ENCODE measurements around the gene NUDCD3.
A peak's percentile ranks its signal among the peaks of the same experiment; 100 is the strongest.

NUDCD3 gene

DNA sequence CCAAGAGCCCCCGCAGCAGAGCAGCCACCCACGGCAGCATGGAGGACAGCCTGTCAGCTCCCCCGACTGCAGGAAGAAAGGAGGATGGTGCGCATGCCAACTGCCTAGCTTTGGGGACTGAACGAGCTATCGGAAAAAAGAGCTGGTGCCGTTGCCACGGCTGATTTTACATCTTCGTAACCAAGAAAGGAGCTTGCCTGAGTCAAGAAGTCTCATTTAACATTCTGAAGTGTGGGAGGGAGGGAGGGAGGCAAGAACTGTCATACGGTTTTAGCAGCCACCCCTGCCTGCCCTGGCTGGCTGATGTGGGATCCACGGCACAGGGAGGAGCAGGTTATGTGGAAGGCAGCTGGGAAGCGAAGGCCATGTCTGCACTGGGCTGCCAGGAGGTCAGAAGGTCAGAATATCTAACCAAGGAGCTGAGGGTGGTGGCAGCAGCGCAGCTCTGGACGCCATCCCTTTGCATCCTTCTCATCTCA is 90.4 kb downstream of the NUDCD3 start:
- DNase-seq (ENCODE audit: low spot score), result no peak

DNA sequence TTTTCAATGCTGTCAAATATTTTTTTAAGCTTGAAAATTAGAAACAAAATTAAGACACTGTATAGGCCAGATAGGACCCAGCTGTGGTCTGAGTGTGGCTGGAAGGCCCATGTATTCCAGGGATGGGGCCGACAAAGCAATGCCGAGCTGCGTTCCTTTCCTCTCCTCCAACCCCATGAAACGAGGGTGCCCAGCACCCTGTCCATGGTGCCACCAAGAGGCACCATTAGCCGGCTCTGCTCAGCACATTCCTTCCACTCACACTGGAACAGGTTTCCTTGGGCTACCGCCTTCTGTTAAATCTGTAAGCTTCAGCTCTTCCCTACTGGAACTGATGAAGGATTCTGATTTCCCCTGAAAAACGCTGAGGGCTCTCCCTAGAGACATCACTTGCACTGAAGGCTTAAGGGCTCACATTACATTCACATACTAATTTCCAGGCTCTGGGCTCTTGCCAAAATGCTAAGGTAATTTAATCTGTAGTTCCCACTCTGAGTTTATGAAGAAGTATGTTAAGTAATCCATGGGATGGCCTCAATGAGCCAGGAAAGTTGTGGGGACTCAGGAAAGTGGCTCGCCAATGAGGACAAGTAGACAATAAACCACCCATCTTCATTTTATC is 91.4 kb downstream of the NUDCD3 start:
- no peak for DNase-seq (ENCODE audit: low spot score)

DNA sequence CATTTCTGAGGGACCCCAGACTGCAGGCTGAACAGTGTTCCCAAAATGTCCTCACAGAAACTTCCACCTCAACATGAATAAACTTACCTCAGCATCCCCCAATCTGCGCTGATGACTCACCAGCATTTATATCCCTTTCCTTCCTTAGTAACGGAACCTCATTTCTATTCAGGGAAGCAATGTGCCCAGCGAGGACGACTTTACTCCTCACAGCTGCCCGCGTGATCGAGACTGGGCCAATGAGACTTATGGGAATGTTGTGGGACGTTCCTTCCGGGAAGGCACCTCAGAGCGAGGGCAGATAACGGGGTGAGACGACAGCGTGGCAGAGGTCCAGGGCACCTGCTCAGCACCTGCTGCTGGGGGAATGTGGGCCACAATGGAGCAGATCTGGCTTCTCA is 91.9 kb downstream of the NUDCD3 start:
- DNase-seq (ENCODE audit: low spot score), result no peak

DNA sequence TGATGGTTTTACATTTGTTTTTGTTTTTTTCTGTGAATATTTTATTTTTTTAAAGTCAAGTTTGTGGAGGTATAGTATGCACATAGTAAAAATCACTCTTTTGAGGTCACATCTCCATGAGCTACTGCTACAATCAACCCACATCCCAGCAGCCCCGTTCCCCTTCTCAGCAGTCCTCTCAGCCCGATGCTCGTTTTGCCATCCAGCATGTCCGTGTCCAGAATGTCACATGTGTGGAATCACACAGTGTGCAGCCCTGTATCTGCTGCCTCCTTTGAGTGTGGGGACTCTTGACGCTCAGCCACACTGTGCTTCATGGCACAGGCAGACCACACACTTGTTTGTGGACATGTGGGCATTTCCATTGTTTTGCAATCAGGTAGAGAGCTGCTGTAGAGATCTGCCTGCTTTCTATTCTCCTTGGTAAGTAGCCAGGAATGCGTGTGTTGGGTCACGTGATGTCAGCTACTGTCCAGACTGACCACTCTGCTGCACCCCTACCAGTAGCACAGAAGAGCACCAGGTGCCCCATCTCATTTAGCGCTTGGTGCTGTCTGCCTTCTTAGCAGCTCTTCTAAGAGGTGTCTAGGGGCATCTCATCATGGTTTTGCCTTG is 93.4 kb downstream of the NUDCD3 start:
- DNase-seq (ENCODE audit: low spot score), result peak; percentile 58

DNA sequence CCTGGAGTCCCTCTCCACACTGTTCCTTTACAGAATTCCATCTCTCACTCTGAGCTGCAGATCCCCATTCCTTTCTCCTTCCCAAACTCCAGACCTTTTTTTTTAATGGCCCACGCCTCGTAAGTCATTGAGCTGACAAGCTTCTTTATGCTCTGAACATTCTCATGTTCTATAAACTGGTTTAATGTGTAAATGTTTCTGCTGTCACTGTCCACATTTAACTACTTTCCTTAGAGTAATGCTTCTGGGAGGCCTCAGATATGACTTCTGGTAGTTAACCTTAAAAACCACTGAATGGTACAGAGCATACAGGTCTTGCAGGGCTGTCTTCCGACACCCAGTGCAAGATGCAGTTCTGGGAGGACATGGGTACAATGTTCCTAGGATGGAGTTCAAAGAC is 94.0 kb downstream of the NUDCD3 start:
- DNase-seq (ENCODE audit: low spot score), result no peak

DNA sequence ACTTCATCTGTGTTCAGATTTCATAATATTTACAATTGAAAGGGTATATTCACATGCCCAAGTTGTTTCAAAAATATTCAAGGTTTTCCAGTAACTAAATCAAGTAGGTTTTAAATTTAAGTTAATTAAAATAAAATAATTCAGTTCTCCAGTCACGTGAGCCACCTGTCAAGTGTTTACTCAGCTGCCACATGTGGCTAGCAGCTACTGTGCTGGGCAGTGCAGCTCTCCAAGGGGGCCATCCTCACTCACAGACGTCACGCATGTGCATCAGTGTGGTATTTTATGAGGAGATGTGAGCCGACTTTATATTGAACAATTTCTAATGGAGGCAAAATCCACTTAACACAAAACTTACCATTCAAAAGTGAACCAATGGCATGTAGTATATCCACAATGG is 95.4 kb downstream of the NUDCD3 start:
- no peak for DNase-seq (ENCODE audit: low spot score)

DNA sequence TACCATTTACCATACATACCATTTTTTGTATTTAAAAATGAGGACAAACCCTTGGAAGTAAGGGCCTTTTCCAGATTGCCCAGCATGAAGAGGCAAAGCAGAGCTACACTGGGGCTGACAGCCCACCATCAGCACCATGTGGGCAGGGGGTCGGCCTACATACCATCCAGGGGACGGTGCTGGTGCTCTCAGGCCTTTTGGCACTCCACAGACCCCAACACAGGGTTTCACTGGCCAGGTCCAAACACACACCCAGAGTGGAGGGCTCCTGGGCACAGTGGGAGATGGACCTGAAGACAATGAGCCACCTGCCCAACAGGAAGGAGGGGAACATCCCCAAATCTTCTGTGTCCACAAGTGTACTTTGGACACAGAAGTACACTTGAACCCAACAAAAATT is 95.8 kb downstream of the NUDCD3 start:
- DNase-seq (ENCODE audit: low spot score), result no peak

DNA sequence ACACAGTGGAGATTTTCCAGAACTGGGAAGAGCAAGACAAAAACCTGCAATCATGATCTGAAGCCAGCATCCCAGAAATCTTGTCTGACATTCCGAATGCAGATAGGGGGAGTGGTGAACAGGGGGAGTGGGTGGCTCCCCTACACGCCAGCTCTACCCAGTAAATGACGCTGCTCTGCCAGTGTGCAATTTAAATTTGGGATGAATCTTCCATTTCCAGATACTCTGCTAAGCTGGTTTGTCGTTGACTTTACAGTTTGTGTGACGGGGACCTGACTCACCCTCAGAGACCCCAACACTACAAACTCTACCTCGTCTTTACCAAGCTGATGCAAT is 96.4 kb downstream of the NUDCD3 start:
- DNase-seq (ENCODE audit: low spot score), result no peak

DNA sequence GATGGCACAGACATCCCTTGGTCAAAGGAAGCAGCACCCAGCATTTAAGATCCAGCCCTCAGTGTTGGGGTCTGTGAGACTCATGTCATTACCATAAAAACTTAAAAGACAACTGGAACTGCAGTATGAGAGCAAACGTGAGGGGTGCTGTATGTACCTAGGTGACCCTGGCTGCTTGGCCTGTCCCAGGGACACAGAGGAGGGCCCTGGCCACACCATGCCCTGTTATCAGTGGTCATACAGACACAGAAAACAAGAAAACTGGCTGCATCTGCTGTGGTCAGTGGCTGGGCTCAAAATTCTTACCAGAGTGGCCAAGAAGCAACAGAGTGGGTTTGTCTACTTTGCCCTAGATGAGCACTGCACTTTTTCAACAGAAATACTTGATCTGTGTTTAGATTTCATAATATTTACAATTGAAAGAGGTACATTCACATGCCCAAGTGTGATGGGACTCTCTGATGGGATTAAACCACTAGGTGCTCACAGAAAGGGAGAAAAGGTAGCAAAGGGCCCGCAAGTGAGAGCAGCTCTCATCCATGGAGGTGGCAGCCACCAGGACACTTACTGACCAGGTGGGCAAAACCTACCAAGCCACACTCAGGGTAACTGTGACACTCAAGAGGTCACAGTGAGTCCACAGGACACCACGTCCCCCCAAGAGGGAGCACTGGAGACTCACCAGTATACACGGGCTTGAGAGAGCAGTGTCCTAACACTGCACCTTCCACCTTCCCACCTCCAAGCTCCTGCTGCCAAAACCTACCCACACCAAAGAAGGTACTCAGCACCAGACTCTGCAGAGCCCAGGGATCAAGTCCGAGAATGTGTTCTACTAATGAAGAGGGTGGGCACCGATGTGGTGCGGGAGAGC is 97.0 kb downstream of the NUDCD3 start:
- no peak for DNase-seq (ENCODE audit: low spot score)

DNA sequence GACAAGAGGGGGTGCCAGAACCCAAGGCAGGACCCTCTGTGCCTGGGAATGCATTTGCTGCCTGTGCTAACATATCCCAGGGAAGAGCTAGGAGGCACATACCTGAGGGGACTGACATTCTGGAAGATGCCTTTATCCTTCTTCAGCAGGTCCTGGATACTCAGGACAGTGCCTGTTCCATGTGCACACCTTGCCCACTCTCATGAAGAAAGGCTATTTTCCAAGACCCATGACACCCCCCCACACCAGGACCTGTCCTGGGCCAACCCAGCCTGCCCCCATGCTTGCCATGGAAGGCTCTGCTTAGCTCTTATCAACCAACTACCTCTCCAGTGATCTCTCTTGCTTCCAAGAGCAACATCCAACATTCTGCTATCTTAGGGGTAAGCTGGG is 97.8 kb downstream of the NUDCD3 start:
- DNase-seq (ENCODE audit: low spot score), result no peak

DNA sequence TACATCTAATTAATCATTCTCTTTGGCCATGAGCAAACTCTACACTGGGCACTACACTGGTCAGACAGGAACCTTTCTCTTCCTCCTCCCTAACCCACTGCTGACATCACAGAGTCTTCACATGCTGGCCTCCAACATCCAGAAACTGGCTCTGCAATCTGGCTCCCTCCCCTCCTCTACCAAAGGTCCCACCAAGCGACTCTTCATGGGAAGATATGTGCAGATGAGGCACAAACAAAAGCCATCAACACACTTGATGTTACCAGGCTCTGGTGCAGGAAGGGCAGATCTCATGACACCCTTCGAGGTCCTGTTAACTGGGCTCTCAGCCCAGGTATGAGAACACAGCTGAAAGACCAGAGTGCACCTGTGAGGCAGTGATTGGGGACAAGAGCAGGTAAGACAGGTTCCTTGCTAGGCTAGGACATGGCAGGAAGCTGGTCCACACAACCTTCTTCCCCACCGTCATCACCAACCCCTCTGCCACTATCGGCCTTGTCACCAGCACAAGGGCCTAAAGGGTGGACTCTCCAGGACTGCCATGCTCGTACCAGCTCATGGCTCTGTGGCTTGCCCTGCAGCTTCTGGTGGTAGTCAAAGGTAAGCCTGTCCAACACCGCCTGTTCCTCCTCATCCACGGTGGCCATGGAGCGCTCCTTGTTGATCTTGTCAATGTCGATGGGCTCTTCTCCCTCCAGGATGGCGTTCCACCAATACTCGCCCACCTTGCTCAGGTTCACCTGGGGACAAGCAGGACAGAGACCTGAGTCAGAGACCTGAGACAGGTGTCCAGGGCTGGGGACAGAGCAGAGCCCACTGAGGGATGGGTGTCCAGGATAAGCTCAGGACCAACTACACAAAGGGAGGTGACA is 98.5 kb downstream of the NUDCD3 start:
- no peak for DNase-seq (ENCODE audit: low spot score)

DNA sequence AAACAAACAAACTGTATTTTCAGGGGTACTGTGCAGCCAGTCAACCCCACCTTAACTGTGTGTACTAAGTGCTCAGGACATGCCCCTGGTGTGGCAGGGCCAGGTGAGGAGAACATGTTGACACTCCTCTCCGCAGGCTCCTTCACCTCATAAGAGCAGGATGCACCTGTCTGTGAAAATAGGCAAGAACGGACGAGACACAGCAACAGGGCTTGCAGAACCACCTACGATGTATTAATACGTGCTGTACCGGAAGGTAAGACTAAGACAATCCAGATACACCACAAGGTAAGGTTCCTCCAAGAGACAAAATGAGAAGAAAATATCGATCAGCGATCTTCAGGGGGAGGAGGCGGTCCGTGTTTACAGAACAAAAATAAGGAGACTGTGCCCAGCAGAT is 99.3 kb downstream of the NUDCD3 start:
- DNase-seq (ENCODE audit: low spot score), result no peak

DNA sequence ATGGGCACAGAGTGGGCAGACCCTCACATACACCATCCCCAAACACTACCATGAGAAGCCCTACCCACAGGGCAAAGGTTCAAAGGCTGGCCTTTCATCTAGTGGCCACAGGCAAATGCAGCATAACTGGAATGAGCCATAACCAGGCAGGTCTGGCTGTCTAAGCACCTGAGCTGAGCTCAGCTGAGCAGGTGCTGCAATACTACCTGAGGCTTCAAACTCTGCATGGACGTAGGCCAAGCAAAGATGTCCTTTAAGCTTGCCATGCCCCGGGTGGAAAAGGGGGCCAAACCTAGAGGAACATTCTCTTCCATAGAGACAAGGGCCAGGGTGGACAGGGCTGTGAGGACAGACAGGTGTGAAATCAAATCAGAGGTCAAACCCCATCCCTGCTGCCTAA is 99.8 kb downstream of the NUDCD3 start:
- no peak for DNase-seq (ENCODE audit: low spot score)

DNA sequence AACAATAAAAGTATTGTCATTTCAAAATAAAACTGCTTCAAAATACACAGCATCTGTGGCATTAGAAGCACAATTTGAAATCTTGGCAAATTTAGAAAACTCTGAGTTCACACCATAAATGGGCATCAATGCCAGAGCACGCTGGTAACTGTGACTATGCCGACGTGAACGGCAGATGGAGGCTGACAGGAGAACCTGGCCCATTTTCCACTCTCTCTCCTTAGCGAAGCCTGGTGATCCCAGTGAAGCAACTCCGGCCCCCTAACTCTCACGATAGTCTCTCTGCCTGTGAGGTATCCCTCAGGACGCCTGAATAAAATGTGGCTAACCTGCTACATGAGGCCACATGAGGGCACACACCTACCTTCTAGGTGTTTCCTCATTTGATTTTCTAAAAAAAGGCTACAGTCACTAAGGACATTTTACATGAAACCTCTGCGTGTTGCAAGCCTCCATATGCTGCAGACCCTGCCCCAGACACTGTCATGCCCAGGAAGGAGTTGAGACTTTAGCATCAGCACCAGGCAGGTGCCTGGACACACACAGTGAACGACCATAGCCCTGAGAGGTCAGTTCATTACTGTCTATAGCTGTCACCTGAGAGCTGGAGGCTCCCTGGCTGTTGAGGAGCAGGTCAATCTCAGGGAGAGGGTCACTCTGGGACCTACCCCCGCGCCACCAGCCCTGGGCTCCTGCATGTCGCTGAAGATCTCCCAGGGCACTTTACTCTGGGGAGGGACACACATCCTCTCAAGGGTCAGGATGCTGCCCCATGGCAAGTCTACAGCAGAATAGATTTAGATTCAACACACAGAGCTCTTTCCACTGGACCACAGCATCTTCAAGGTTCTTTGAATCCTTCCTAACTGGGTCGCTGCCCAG is 102.1 kb downstream of the NUDCD3 start:
- no peak for DNase-seq (ENCODE audit: low spot score)

DNA sequence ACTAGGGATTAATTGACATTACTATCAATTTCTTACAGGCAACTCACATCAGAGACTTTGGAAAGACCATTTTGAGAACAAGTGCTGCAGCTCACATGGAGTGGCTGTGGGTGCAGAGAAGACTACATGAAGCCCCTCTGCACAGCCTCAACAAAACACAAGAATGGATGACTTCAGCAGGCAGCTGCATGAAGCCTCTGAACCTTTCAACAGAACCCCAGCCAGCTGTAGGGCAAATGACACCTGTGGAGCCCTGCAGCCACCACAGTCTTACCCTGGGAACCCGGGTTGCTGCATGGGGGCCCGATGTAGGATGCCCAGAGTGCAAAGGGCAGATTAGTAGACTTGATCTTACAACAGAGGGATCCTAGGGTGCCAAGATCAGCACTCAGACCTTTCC is 103.1 kb downstream of the NUDCD3 start:
- DNase-seq (ENCODE audit: low spot score), result no peak

DNA sequence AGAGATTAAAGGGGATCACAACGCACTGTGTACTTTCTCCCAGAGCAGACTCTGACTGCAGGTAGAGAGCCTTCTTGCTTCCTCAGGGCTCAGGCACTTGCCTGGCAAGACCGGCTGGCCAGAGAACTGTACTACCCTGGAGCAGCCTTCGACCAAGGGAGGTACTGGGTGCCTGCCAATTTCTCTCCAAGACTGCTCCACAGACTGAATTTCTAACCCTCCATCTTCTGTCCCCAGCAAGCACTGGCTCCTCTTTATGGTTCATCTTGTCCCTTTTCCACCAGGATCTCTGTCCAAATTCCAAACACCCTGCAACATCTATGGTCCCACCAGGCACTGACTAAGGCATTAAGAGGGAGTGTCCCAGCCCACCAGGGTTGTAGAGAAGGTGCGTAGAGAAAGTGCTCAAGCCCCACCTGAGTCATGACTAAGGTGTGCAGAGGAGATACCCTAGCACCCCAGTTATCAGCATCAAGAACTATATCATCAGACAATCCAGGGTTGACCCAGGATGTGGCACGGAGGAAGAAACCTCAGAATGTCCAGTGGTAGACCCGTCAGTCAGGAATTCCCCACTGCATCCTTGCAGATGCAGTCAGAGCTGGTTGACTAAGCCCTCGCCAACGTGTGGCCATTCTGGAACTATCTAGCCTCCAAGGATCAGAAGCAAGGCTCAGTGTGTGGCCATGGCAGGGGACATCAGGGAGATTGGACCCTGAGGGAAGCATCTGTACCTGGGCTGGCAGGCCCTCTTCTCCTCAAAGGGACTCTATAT is 104.1 kb downstream of the NUDCD3 start:
- DNase-seq (ENCODE audit: low spot score), result peak; percentile 77

DNA sequence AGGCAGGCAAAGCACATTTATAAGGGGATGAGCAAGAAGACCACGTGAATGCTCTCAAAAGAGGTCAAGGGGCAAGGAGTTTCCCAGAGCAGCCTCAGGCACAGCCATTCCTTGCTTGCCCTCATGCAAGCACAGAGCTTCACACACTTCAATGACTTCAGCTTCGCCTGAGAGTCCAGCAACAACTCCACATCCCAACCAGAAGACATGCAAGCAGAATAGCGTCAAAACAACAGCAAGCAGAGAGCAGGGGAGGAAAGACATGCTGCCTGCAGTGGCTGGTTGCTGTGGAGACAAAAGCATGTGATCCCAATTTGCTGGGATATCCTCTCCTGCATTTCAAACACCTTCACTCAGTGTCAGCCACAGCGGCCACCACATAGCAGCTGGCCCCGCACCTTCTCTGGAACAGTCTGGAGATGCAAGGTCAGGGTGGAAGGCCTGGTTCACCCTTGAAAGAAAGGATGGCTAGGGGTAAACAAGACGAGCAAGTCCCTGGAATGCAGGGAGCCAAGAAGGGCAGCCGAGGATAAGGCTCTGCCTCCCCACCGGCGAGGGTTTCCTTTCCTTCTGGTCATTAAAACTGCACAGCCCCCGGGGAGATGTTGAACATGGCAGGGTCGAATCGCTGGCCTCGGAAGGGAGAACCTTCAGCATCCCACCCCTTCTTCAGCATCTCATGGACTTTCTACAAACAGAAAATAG is 104.9 kb downstream of the NUDCD3 start:
- peak; percentile 65 for DNase-seq (ENCODE audit: low spot score)

DNA sequence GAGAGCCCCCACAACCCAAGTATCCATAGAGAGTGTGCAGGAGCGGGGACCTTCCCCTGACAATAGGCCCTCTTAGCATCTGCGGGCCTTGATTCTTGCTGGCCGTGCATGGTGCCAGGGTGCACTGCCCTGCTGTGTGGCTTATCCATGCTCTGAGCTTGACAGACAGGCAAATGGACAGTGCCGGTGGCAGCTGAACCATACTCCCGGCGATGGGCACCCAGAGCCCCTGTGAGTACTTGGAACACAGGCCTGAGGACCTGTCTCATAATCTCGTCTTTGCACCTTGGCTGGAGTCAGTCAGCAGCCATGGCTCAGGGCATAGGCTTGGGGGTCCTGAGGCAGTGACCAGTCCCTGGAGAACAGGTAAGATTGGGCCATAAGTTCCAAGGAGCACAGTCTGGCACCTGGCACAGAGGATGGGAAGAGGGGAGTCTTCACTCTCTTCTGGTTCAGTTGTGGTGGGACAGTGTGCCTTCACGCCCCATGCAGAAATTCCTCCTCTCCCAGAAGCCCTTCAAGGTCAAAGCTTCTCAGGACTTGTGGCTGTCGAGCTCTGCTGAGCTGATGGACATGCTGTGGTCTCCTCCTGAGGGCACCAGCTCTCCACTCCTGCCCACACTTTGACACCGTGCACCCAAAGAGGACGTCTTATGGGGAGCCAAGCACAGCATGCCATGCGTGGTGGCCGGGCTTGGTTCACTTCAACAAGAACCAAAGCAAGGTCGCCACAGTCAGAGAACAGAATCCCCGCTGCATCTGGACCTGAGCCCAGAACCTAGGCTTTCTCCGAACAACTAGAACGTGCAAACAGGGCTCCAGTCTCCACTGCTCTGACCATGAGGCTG is 105.6 kb downstream of the NUDCD3 start:
- no peak for DNase-seq (ENCODE audit: low spot score)

DNA sequence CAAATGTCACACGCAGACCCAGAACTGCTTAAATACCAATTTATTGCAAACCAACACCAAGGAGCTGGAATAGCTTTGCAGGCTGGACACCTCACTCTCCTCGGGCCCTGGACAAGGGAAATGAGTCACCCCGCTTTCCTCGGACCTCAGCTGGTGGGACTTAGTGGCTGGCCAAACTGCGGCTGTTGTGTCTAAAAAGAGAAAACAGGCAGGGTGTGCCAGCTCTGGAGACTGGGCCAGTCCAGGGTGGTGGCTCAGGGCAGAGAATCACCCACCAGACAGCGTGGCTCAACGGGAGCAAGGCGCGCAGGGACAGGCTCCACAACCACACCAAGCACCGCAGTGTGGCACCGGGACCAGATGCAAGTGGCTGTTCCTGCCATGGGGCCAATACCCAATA is 106.9 kb downstream of the NUDCD3 start:
- DNase-seq (ENCODE audit: low spot score), result peak; percentile 14

Measured in kidney tubule cell (primary cell).